ENCODE measurements around the gene CMSS1. TPM values are rescaled to one million over a fixed set of nuclear protein-coding genes. Genes with fewer than 3 reads are reported as not detected.

The CMSS1 gene
- total RNA-seq, 1 donor from 2014 or later: 35.7 TPM

GRCh38 chr3:99918715-99919114 lies 101.1 kb downstream of the CMSS1 start:
- Mint-ChIP-seq H3K27me3 (no peaks in the 10 kb centered on the region), H3K36me3 (ENCODE audit: insufficient read depth) (peaks cover 7% of the 10 kb centered on the region), H3K4me3 (ENCODE audit: low read depth) (no peak overlapping the region), H3K27ac (no peak overlapping the region), H3K4me1 (ENCODE audit: low read depth) (peaks cover 46% of the 10 kb centered on the region), H3K9me3 (ENCODE audit: low read depth) (peaks cover 9% of the 10 kb centered on the region)
- no peak for TF ChIP-seq CTCF (IDR thresholded peaks at IDR 0.05; ENCODE audit: unreplicated experiment)
- no peak for DNase-seq (ENCODE audit: low spot score, unreplicated experiment)

DNA sequence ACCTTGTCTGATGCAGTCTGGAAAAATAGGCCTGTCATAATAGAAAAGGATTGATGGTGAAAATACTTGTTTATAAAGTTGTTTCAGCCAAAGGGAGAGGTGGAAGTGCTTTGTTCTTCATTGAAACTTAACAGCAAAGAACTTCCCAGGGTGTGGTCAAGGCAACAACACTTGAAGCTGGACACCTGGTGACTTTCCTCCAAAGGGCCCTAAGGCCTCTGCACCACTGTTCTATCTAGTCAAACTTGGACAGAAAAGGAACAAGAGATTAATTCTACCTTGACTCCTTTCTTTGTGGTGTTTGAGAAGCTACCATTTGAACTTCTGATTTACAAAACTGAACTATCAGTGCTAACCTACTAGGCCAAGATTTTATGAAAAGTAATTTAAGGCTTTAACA lies 102.0 kb downstream of the CMSS1 start:
- Mint-ChIP-seq H3K27ac (peak overlapping the region; percentile 75), H3K4me1 (ENCODE audit: low read depth) (peaks cover 50% of the 10 kb centered on the region), H3K36me3 (ENCODE audit: insufficient read depth) (peaks cover 7% of the 10 kb centered on the region), H3K27me3 (no peaks in the 10 kb centered on the region), H3K9me3 (ENCODE audit: low read depth) (peaks cover 9% of the 10 kb centered on the region), H3K4me3 (ENCODE audit: low read depth) (no peak overlapping the region)
- no peak for TF ChIP-seq CTCF (IDR thresholded peaks at IDR 0.05; ENCODE audit: unreplicated experiment)
- DNase-seq (ENCODE audit: low spot score, unreplicated experiment): no peak

DNA sequence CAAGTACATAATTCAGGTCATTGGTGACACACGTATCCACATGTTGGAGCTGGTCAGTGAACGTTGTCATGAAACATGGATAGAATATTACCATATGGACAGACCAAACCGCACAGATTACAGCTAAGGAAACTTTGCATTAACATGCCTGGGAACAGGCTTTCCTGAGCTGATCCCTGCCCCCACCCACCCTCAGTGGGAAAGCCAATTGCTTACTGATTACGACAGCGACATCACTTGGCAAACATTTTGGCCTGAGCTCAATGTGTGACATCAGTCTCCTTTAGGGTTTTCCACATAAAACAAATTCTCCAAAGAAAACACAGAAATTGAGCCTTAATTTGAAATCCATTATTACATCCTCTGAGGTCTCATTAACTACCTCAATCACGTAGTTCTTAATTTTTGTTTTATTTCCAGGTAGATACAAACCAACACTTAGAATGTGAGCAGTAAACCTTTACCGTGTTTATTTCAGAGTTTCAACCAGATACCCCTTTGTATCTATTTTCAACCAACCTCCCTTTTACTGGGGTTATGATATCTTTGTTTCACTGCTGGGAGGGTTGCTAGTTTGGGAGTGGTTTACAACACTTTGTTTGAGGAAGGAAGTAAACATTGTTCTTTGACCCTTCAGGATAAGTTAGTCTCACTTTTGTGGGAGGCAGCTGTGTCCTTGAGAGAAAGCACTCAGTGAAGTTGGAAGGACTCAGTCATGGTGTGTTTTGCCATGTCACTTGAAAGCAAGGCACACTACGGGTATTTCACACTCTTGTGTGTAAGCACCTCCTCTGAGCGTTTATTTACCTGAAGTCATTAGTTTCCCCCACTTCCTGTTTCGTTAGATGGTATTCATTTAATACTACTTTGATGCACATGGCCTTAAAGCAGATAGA lies 103.1 kb downstream of the CMSS1 start:
- H3K4me1 Mint-ChIP-seq (ENCODE audit: low read depth): peaks cover 50% of the 10 kb centered on the region
- peaks cover 7% of the 10 kb centered on the region for H3K36me3 Mint-ChIP-seq (ENCODE audit: insufficient read depth)
- peaks cover 12% of the 10 kb centered on the region for H3K9me3 Mint-ChIP-seq (ENCODE audit: low read depth)
- H3K27me3 Mint-ChIP-seq: no peaks in the 10 kb centered on the region
- peak overlapping the region; percentile 97 for H3K27ac Mint-ChIP-seq
- peak overlapping the region; percentile 25 for H3K4me3 Mint-ChIP-seq (ENCODE audit: low read depth)
- DNase-seq (ENCODE audit: low spot score, unreplicated experiment): no peak
- no peak for TF ChIP-seq CTCF (IDR thresholded peaks at IDR 0.05; ENCODE audit: unreplicated experiment)

GRCh38 chr3:99921377-99921695 lies 103.7 kb downstream of the CMSS1 start:
- Mint-ChIP-seq H3K27ac (peak overlapping the region; percentile 97), H3K4me1 (ENCODE audit: low read depth) (peaks cover 51% of the 10 kb centered on the region), H3K4me3 (ENCODE audit: low read depth) (no peak overlapping the region), H3K27me3 (no peaks in the 10 kb centered on the region), H3K36me3 (ENCODE audit: insufficient read depth) (peaks cover 7% of the 10 kb centered on the region), H3K9me3 (ENCODE audit: low read depth) (peaks cover 12% of the 10 kb centered on the region)
- no peak for TF ChIP-seq CTCF (IDR thresholded peaks at IDR 0.05; ENCODE audit: unreplicated experiment)
- no peak for DNase-seq (ENCODE audit: low spot score, unreplicated experiment)

DNA sequence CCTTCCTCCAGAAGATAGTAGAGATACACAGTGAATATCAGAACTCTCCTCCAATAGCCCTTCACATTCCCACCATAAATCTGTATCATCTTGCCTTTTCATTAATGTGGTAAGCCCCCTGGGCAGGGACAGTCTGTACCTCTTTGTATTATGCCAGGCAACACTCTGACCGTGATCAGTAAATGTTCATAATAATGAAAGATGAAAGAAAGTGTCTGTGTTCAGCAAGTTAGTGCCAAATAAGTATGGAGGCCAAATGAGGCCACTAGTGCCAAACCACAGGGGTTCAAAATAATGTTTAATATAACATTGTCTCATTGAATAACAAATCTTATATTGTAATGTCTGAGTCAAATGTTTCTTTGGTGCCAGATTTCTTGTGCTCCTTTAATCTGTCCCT lies 104.3 kb downstream of the CMSS1 start:
- H3K27ac Mint-ChIP-seq: peak overlapping the region; percentile 19
- peaks cover 12% of the 10 kb centered on the region for H3K9me3 Mint-ChIP-seq (ENCODE audit: low read depth)
- no peaks in the 10 kb centered on the region for H3K27me3 Mint-ChIP-seq

More for the DNA sequence above, 104.3 kb downstream of the CMSS1 start:
- Mint-ChIP-seq H3K4me3 (ENCODE audit: low read depth) (no peak overlapping the region), H3K4me1 (ENCODE audit: low read depth) (peaks cover 45% of the 10 kb centered on the region), H3K36me3 (ENCODE audit: insufficient read depth) (peaks cover 7% of the 10 kb centered on the region)
- TF ChIP-seq CTCF (IDR thresholded peaks at IDR 0.05; ENCODE audit: unreplicated experiment): no peak
- no peak for DNase-seq (ENCODE audit: low spot score, unreplicated experiment)

Measured in progenitor cell of endocrine pancreas (in vitro differentiated cells).